HG03159 (cell line): ENCODE data around the gene TNS1.

ENCODE experiments used
- ATAC-seq: cut with Tn5 transposase; IDR thresholded peaks from one replicate; pipeline ENCODE4 v1.9.1; 2021; ENCODE audit warnings: mild to moderate bottlenecking, moderate library complexity; ENCODE audit not compliant: unreplicated experiment

The TNS1 gene

GRCh38 chr2:217877866-217878265 lies 124.9 kb downstream of the TNS1 start:
- no peak for ATAC-seq

GRCh38 chr2:217876253-217876570 lies 126.6 kb downstream of the TNS1 start:
- no peak for ATAC-seq

- ATAC-seq: no peak
Observed at GRCh38 chr2:217875556-217876252, 127.1 kb downstream of the TNS1 start.

GRCh38 chr2:217875138-217875537 lies 127.7 kb downstream of the TNS1 start:
- ATAC-seq: no peak

GRCh38 chr2:217873371-217873770 lies 129.4 kb downstream of the TNS1 start:
- no peak for ATAC-seq

- ATAC-seq: no peak
Observed at GRCh38 chr2:217872319-217872718, 130.5 kb downstream of the TNS1 start.

- ATAC-seq: no peak
Observed at GRCh38 chr2:217870528-217871011, 132.2 kb downstream of the TNS1 start.

- no peak for ATAC-seq
Observed at GRCh38 chr2:217868911-217869334, 133.9 kb downstream of the TNS1 start.

GRCh38 chr2:217868265-217868892 lies 134.4 kb downstream of the TNS1 start:
- no peak for ATAC-seq

GRCh38 chr2:217866457-217866856 lies 136.3 kb downstream of the TNS1 start:
- ATAC-seq: no peak

- ATAC-seq: no peak
Observed at GRCh38 chr2:217864963-217865772, 137.6 kb downstream of the TNS1 start.

GRCh38 chr2:217863883-217864282 lies 138.9 kb downstream of the TNS1 start:
- no peak for ATAC-seq

- ATAC-seq: no peak
Observed at GRCh38 chr2:217861334-217861877, 141.4 kb downstream of the TNS1 start.

GRCh38 chr2:217859926-217860325 lies 142.9 kb downstream of the TNS1 start:
- ATAC-seq: no peak

- no peak for ATAC-seq
Observed at GRCh38 chr2:217858519-217859491, 144.0 kb downstream of the TNS1 start.

GRCh38 chr2:217857624-217858506 lies 144.9 kb downstream of the TNS1 start:
- no peak for ATAC-seq

- ATAC-seq: no peak
Observed at GRCh38 chr2:217856871-217857270, 145.9 kb downstream of the TNS1 start.

GRCh38 chr2:217856159-217856558 lies 146.6 kb downstream of the TNS1 start:
- no peak for ATAC-seq

- no peak for ATAC-seq
Observed at GRCh38 chr2:217854684-217855420, 147.9 kb downstream of the TNS1 start.
